ENCODE data around the gene FRMPD4.
A peak's percentile ranks its signal among the peaks of the same experiment; 100 is the strongest.
"Not testable (repeated sequence)": the region's sequence is repeated elsewhere in the genome, so short reads cannot be mapped to it uniquely, and the experiment has no call there.

Gene FRMPD4

DNA sequence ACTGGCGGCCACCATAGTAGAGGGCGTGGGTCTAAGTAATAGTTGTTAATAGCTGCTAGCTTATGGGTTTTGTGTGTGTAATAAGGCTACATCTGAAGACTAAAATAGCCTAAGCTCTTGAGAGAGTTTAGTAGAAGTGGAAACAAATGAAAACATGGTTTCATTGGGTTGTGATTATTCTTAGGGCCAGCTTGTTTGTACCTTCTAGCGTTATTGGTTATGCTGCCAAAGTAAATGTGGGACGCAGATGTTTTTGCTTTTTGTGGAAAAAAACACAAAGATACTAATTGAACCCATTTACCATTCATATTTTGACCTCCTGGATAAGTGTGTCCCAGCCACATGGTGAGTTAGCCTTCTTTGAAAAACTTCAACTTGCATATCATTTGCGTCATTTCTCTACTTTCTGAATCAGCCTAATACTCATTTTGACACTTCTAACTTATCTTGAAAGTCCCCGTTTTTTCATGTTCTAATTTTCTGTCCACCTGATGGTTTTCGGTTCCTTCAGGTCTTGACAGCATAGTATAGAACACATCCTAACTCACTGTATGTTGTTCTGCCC lies 305.3 kb downstream of the FRMPD4 start:
- DNase-seq: no peak

DNA sequence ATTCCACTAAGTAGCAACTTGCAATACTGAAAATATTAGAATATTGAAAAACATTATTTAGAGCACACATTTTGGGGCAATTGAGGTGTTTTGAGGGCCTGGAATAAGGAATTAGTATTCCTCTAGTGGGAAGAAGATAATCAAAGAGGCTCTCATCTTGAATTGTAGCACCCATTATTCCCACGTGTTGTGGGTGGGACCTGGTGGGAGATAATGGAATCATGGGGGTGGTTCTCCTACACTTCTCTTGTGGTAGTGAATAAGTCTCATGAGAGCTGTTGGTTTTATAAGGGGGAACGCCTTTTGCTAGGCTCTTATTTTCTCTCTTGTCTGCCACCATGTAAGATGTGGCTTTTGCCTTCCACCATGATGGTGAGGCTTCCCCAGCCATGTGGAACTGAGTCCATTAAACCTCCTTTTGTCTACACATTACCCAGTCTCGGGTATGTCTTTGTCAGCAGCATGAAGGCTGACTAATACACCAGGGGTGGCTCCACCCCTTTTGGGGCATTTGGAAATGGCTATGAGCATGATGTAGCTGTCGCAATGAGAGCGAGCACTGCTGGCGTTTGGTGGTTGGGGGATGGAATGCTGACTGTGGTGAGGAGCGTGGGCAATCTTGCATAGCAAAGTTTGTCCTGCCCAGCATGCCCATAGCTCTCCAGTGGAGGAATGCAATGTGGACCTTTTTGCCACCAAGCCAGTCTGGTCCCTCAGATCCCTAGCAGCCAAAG lies 308.2 kb downstream of the FRMPD4 start:
- DNase-seq: no peak

DNA sequence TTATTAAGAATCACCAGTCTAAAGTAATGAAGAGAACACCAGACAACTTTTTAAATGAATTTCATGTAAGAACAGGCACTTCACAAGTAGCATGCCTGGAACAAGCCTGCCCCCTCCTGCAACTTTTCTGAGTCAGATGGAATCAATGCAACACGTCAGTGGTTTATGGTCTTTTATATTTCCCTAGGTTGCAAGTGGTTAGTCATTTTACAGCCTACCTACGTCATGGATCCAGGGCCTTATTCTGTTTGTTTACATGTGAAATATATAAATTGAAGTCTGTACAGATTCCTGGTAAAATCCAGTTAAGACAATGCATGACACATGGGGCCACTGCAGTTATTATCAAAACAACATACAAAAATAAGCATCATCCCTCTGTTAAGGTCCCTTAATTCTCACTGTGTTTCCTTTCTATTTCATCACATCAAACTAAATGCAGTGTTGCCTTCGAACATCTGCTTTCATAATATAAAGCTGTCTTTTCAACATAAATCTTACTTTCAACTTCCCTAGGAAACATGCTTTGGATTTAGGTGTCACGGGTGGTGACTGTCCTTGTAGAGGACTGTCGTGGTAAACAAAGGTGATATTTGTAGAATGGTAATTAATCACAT lies 309.3 kb downstream of the FRMPD4 start:
- no peak for DNase-seq

DNA sequence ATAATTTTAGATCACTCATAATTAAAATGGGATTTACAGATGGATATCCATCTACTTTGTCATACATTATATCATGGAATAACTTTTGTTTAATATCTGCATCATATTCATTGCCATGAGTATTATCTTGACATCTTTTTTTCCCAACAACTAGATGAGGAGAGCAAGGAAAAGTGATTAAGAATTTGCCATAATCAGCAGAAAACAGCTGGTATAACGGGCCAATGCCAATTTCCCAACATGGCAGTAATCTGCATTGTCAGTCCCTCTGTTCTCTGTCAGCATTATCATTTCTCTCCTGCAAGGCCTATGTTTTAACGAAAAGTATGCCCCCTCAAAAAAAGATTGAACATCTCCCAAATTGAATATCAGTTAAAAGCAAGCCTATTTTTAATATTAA lies 314.0 kb downstream of the FRMPD4 start:
- no peak for DNase-seq

DNA sequence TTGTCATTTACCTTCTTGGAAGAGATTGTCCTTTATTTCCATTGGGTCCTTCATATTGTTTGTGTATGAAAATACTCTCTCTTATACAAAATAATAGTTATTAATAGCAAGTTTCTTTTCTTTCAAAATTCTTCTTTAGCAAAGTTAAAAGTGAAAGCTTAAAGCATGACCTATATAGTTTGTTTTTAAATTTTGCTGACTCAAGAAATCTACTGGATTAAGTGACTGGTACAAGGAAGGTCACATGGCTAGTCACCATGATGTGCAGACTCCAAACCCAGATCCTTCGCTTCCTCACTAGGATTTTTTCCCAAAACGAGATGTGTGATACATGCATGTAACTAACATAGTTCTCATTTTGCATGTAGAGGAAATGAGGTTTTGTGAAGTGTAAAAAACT lies 322.7 kb downstream of the FRMPD4 start:
- DNase-seq: no peak

DNA sequence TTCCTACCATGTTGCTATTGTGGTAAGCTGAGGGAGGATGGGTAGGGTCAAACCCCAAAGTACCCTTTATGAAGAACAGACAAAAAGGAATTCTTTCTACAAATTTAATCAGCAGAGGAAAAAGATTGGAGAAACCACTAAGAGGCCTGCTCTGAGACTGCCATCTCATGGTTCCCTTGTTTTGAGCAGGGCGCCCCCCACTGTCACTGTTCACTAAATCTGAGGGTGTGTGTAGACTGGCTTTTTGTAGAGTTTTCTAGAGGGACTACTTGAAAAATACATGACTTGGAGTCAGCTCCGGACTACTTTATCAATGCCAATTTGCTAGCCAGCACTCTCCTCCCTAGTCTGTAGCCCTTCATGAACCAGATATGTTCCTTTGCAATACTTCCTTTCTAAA lies 324.8 kb downstream of the FRMPD4 start:
- DNase-seq: no peak

DNA sequence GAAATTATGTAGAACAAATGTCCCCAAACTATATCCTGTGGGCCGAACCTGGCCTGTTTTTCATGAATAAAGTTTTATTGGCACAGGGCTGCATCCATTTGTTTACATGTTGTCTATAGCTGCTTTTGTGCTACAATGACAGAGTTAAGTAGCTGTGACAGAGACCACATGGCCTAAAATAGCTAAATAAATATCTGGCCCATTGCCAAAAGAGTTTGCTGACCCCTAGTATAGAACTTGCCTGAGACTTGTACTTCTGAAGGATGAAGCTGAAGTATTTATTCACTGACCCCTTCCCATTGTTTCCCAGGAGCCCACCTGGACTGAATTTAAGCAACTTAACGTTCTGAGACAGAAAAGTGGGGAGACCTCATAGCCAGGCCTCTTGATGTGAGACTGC lies 325.6 kb downstream of the FRMPD4 start:
- no peak for DNase-seq

DNA sequence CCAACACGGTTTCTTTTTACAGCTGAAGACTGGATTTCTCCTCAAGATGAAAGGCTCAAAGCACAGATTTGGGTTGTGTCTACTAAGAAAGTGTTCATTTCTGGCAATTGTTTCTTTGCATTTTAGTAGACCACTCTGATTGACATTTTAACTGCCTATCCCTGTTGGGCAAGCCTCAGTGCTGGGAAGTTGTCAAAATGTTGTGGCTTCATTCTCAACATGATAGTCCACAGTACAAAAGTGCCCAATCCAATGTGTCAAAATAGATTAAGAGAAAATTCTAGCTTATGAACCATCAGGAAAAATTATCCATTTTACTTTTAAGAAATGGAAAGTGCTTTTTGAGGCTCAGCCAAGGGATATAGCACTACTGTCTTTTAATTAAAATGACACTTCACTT lies 329.0 kb downstream of the FRMPD4 start:
- no peak for DNase-seq

DNA sequence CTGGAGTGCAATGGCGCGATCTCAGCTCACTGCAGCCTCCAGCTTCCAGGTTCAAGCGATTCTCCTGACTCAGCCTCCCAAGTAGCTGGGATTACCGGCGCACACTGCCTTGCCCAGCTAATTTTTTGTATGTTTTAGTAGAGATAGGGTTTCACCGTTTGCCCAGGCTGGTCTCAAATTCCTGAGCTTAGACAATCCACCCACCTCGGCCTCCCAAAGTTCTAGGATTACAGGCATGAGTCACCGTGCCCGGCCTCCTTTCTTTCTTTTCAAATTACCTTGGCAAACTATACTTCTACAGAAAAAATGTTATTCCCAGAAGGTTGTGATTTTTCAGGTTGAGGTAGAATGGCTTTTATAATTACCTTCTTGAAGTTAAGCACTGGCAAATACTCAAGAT lies 331.0 kb downstream of the FRMPD4 start:
- DNase-seq: no peak

DNA sequence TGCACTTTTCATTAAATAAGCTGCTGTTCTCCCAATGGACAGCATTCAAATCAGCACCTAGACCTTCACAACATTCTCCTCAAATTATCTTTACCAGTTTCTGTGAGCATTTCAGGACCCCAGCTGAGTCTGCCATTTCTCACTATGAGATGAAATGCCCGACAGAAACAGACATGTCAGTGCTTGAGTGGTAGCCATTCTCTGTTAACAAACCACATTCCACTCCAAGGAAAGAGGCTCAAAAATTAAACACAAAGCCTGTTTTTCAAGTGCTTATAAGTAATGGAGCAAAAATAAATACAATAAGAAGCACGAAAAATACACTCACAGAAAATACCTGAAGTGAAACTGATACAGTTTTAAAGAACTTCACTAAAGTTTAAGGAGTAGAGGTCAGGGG lies 332.8 kb downstream of the FRMPD4 start:
- DNase-seq: no peak

DNA sequence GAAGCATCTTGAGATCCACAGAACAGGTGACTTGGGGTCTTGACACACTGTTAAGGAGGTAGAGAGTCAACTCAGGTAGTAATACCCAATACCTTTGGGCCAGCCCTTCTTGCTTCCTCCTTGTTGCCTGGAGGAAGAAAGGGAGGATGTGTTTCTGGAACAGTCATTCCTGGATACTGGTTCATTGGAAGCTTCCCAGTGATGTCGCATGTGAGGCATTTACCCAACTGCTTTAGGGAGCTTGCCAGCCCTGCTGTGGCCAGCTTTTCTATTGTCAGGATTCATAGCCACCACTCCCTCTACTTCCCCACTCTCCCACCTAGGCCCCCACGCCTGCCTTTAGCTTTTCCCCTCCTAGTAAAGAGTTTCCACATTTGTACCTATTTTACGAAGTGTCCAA lies 342.7 kb downstream of the FRMPD4 start:
- DNase-seq: no peak

DNA sequence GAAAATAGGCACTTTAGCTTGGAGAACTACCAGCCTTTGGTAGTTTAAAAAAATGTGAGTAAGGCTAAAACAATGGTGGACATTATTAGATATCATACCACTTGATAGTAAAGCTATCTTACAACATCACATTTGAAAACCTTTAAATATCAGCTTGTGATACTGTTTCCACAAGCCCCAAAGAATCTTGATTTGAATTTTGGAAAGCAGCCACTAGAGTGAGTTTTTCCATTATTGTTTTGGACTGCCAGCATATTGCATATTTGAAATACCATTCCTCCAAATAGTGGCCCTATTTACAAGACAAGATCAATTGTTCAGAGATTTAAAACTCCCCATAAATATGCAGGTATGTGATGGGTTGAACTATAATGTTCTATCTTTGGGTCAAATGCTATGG lies 349.9 kb downstream of the FRMPD4 start:
- no peak for DNase-seq

DNA sequence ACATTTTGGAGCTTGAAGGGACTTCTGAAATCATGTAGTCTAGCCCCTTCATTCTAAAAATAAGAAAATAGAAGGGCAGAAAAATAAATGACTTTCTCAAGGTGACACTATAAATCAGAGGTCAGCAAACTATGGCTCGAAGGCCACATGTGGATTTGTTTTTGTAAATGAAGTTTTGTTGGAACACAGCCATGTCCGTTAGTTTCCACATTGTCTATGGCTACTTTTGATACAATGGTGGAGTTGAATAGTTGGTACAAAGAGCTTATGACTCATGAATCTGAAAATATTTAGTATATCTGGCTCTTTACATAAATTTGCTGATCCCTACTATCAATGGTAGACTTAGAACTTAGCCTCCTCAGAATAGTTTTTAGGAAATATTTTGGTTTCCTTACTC lies 350.5 kb downstream of the FRMPD4 start:
- no peak for DNase-seq

DNA sequence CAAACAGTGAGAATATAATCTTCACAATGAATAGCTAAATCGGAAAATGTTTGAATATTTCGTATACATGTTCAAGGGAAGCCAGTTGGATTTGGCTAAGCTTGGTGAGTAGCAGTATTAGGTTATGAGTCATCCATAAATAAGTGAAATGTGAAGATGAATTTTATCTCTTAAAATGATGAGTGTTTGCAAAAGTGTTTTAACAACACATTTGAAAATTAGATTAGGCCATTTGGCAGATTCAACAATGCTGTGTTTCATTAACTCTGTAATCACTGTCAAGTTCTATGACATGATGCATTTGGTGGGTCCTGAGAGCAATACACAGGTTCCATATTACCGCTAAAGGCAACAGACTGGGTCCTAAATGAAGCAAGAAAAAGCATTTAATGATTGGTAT lies 351.1 kb downstream of the FRMPD4 start:
- DNase-seq: no peak

DNA sequence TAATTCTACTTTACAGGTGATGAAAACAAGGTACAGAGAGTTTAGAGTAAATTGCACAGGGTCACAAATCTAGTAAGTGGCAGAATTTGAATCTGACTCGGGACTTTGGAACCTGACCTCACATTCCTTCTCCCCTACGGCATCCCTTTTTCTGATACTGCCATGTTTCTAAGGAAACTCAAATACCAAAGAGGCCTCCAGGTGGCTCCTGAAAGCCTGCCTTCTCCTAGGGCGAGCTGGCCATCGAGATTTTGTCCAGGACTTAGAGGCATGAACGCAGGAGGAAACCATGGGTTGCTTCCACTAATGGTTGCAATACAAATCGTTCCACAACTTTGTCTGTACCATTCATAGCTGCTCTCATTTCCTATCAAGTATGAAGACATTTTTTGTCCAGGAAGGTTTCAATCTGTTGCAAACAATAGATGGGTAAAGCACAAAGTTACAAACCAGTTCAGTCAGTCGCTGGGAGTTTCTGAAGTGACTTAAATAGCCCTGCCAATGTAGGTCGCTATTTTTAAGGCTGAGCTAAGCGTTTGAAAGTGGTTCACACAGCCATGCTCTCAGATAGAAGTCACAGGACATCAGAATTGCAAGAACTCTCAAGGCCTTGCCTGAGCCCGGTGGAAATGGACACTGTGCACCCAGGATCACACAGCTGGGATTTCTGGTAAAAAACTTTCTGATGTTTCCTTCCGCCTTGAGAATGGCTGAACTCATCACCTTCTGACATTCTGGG lies 356.3 kb downstream of the FRMPD4 start:
- DNase-seq: no peak

DNA sequence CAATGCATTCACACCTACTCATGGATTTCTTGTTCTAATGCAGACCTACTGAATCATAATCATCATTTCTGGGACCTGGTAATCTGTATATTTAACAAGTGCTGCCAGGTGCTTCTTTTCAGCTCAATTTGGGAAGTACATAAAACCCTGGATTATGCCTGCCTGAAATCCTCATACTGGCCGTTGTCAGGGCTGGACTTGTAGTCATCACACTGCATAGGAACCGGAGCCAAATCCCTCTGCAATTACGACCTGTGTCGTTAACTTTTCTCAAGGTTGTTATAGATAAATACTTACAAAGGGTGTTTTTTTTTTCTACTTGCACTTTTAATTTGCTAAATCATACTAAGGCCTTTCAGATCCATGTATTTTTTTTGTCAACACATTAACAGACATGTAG lies 358.1 kb downstream of the FRMPD4 start:
- DNase-seq: no peak

DNA sequence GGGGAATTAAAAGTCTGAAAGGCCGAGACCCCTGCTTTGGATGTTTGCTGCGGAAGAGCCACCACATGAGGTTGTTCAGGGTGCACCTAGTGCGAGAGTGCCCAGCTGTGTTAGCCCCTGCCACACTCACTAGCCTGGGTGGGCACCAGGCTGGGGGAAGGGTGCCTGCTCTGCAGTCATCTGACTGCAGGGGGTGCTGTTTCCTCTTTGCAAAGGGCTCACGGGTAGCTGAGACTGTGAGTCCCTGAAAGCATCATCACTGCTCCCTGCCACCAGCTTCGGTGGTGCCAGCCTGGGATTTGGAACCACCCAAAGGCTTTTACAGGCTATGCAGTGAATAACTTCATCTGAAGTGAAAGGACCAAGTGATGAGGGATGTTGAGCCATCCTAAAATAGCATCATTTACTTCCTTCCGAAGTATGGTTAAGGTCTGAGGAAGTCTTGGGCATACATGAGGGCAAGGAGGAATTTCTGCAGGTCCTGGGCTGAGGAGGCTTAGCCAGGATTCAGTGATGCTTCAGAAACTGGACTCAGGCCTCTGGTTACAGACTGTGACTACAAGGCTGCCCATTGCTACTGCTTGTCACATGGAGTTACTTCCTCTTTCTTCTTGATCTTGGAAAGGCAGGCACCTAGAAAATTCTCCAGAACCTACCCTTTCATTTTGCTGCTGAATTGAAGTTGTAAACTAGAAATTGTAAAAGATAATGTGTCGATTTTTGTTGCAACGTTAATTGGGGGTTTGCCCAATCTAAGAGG lies 359.7 kb downstream of the FRMPD4 start:
- DNase-seq: peak; percentile 29

DNA sequence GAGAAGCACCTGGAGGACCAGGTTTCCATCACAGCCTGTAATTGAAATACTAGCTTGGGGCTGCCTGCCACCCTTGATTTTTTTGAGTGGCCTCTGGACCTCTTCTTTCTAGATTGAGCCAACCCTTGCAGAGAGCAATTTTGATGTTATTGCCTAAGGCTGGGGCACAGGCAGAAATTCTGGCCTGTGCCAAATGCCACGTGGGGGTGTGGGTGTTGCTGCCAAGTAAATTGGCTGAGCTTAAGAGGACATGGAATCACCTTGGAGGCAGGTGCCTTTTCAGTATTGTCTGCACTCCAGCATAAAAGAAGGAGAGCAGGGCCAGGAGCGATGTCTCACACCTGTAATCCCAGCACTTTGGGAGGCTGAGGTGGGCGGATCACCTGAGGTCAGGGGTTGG lies 366.9 kb downstream of the FRMPD4 start:
- DNase-seq: no peak

DNA sequence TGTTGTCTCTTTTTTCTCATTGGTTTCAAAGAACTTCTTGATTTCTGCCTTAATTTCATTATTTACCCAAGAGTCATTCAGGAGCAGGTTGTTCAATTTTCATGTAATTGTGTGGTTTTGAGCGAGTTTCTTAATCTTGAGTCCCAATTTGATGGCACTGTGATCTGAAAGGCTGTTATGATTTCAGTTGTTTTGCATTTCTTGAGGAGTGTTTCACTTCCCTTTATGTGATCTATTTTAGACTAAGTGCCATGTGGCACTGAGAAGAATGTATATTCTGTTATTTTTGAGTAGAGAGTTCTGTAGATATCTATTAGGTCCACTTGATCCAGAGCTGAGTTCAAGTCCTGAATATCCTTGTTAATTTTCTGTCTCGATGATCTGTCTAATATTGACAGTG lies 377.1 kb downstream of the FRMPD4 start:
- peak; percentile 62 for DNase-seq

DNA sequence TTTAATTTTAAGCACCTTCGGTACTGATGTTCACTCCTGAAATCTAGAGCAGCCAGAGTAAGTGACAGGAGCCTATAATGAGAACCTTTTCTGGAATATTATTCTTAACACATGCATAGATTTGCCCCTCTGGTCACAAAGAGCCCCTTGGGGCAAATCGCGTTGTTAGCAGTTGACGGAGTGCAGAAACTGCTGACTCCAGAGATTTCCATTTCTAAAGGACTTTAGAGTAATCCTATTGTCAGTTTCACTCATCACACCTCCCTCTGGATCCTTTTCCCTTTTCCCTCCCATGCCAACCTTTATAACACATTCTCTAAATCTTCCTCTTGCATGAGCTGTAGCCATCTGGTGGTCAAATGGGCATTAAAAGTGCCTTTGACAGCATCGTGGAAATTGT lies 388.0 kb downstream of the FRMPD4 start:
- no peak for DNase-seq

DNA sequence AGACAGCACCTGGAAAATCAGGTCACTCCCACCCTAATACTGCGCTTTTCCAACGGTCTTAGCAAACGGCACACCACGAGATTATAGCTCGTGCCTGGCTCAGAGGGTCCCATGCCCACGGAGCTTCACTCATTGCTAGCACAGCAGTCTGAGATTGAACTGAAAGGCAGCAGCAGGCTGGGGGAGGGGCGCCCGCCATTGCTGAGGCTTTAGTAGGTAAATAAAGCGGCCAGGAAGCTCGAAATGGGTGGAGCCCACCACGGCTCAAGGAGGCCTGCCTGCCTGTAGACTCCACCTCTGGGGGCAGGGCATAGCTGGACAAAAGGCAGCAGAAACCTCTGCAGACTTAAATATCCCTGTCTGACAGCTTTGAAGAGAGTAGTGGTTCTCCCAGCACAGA lies 399.8 kb downstream of the FRMPD4 start:
- DNase-seq: peak; percentile 53

DNA sequence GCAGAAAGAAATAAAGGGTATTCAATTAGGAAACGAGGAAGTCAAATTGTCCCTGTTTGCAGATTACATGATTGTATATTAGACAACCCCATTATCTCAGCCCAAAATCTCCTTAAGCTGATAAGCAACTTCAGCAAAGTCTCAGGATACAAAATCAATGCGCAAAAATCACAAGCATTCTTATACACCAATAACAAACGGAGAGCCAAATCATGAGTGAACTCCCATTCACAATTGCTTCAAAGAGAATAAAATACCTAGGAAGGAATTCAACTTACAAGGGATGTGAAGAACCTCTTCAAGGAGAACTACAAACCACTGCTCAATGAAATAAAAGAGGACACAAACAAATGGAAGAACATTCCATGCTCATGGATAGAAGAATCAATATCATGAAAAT lies 404.0 kb downstream of the FRMPD4 start:
- DNase-seq: not testable (repeated sequence)

DNA sequence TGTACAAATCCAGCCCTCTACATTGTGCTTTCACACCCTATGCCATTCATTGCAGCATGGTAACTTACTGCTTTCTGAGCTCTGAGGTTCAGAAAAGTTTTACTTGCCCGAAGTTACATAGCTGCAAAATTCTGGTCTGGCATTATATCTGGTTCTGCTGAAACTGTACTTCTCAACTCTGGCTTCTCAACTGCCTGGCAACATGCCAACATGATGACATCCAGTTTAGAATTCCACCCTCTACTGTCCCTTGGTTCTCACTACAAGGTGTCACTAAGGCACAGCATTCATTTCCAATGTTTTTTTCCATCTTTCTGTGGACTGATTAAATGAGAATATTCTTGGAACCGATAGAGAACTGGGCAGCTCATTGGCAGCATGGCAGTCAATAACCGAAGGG lies 410.1 kb downstream of the FRMPD4 start:
- no peak for DNase-seq
